Fibroblast of skin of abdomen (primary cell): Measurements from ENCODE around the gene FGFR1OP2.

ENCODE experiments used
- DNase-seq: peaks from one replicate; pipeline ENCODE4 v3.0.0-alpha.2; 2013

FGFR1OP2 gene

DNA sequence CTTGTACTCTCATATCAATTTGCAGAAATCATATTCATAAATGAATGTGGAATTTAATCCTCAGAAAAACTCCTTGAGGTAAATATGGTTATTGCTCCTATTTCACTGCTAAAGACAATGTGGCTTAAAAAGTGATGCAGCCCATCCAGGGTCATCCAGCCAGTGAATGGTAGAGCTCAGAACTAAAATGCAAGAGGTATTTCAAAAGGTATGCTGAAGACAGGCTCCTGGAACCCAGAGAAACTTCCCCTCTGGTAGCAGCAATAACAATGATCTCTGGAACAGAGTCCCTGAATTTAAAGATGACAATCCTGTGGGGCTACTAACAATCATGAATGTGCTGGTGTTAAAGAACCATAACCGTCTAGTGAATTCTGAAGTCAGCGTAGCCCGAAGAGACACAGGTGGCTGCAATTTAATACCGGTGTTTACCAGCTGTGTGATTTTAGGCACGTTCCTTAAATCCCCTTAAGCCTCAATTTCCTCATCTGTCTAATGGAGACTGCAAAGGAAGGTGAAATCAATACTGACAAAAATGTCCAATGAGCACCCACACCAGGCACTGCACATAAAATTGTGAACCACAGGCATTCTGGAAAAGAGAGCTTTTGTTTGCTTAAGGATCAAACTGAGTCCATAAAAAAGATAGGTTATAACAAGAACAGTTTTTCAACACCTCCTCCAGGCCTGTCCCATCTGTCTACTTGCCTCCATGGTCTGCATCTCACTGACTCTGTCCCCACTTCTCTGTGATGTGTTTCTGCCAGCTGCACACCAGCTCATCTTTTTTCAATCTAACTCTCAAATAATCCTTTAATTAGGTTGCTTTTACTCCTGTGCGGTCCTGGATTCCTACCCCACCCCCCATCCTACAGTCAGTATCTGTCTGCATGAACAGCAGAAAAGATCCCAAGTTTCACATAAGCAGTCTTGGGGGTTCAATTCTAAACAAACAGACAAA is 65.4 kb downstream of the FGFR1OP2 start:
- no peak for DNase-seq

GRCh38 chr12:27005495-27005894 is 67.2 kb downstream of the FGFR1OP2 start:
- no peak for DNase-seq

GRCh38 chr12:27006797-27007467 is 68.7 kb downstream of the FGFR1OP2 start:
- DNase-seq: no peak

GRCh38 chr12:27008081-27008480 is 69.8 kb downstream of the FGFR1OP2 start:
- DNase-seq: no peak

DNA sequence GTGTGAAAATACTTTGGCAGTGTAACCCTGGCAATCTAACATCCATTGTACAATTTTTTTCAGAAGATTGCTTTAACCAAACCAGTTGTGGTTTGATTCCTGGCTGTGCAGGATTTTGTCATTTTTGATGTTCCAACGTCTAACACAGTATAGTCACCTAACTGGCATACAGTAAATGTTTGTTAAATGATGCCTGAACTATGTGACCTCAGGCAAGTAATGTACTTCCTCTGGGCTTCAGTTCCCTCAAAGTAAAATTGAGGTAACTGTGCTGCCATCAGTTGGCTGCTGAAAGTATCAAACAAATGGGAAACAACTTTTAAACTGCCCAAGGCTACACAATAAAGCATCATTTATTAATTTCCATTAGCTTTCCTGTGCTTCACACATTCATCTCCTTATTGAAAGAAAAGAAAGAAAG is 71.6 kb downstream of the FGFR1OP2 start:
- no peak for DNase-seq

GRCh38 chr12:27012239-27012981 is 74.1 kb downstream of the FGFR1OP2 start:
- DNase-seq: no peak

- DNase-seq: no peak
Observed at GRCh38 chr12:27012982-27013255, 74.6 kb downstream of the FGFR1OP2 start.

- peak; percentile 17 for DNase-seq
Observed at GRCh38 chr12:27013611-27014084, 75.4 kb downstream of the FGFR1OP2 start.

DNA sequence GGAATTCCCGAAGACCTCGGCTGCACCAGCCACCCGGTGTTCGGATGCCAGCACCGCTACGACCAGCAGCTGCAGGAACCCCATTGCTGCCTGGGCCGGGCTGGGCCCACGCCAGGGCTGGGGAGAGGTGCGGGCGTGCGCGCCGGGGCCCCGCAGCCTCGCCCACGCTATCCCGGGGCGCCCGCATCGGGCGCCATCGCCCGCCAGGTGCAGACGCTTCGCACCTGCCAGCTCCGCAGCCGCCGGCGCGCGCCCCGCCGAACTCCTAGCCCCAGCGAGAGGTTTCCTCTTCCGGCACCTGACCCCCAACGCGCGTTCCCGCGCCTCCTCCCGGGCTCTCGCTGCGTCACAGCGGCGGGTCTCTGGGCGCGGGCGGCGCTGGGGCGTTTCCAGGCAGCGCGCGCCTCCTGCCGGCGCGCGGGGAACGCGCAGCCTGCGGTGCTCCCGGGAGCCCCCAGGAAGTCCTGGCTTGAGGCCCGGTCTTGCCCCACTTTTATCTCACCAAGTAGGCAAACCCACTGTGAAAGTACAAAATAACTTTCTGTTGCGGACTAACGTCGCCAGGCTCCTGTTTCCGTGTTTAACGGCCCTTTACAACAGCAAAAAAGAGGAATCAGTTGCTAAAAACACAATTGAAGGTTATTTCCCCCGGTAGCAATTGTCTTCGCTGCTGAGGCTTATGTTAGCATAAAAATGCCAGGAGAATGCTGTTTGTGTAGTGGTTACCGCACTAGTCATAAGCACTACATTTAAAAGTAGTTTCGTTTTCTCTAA is 76.0 kb downstream of the FGFR1OP2 start, which contains the start of gene TM7SF3:
TSS of gene TM7SF3 (minus strand) at position 300 of the 774 bp plus-strand sequence. CDS start at position 84, 216 bp downstream.
- DNase-seq: peak; percentile 86

DNA sequence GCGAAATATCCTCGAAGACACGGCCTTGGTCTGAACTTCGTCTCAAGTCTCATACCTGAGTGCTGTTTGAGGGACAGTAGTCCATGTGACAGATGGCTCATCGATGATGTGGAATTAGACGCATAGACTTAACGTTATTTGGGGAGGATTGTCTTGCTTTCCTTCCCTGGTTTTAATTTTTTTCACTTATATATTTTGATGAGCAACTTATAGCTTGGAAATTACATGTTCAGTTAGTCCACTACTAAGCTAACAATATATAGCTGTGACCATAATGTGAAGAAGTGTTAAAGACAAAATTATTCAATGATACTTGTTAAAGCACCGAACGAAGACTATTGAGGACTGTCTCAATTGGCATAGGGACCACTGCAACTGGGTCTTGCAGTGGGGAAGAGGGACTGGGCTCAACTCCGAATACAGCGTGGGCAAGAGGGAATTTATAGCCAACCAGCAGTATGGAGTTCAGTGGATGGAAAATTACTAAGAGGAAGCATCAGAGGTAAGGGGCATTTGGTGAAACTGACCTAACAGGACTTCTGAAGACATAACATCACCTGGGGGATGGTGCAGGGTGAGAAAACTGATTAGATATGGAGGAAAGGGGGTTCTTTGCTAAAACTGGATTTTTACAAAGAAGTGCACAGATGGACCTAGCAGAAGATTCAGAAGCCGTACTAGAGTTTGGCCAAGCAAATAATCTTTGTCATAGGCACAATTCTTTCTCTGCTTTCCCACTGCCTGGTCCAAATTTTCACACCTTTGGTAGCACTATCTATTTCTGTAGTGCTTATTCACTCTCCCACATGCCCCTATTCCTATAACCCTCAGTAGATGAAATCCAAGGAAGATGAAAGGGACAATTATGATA is 76.8 kb downstream of the FGFR1OP2 start:
- DNase-seq: no peak

GRCh38 chr12:27015730-27016076 is 77.4 kb downstream of the FGFR1OP2 start:
- peak; percentile 35 for DNase-seq
